ENCODE data around the gene IP6K3.

The IP6K3 gene

DNA sequence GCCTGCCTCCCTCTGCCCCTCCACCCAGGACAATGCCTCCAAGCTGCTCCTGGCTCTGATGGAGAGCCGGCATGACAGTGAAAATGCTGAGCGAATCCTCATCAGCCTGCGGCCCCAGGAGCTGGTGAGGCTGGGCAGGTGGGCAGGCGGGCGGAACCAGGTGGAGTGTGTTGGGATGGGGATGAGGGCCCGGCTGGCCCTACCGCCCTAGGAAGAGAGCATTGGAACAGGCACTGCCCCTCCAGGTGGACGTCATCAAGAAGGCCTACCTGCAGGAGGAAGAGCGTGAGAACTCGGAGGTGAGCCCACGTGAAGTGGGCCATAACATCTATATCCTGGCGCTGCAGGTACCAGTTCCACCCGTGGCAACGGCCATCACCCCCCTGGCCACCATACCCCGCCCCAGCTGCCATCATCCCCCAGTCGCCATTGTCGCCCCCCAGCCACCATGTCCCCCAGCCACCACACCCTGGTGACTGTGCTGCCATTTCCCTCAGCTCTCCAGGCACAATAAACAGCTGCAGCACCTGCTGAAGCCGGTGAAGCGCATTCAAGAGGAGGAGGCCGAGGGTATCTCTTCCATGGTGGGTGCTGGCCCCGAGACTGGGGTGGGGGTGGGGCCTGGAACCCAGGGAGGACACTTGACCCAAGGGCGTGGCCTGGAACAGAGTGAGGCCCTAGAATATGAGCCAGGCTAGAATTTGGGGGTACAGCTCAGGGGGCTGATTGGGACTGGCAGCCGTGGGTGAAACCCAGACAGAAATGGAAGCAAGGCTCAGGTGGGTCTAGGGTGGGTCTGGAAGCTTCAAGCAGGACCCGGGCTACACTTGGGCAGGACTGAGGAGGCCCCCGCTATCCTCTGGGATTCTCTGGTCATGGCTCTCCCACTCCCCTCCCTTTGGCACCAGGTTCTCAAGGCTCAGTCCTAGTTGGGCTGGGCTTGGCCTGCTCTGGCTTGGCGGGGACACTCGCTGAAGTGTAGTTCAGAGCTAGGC is 59.4 kb downstream of the IP6K3 start:
- Histone ChIP-seq H3K27me3 (ENCODE audit: control insufficient read depth in 5 of 5, insufficient read depth in 4 of 5, low read length in 5 of 5) (peaks cover 0 to 4% (median 3%) of the 10 kb centered on the region in 5 donors), H3K4me3 (ENCODE audit: low read depth in 1 of 5, low read length in 5 of 5) (no peak overlapping the region), H3K36me3 (ENCODE audit: control insufficient read depth in 5 of 5, insufficient read depth in 5 of 5, low read length in 5 of 5) (peaks cover 0 to 96% (median 60%) of the 10 kb centered on the region in 5 donors), H3K9me3 (ENCODE audit: control insufficient read depth in 5 of 5, low read length in 5 of 5) (no peaks in the 10 kb centered on the region), H3K9ac (ENCODE audit: low read length in 5 of 5) (no peak overlapping the region), H3K27ac (ENCODE audit: low read depth, low read length) (no peak overlapping the region), H3K4me1 (ENCODE audit: control insufficient read depth in 5 of 5, insufficient read depth in 5 of 5, low read length in 5 of 5) (no peaks in the 10 kb centered on the region)

DNA sequence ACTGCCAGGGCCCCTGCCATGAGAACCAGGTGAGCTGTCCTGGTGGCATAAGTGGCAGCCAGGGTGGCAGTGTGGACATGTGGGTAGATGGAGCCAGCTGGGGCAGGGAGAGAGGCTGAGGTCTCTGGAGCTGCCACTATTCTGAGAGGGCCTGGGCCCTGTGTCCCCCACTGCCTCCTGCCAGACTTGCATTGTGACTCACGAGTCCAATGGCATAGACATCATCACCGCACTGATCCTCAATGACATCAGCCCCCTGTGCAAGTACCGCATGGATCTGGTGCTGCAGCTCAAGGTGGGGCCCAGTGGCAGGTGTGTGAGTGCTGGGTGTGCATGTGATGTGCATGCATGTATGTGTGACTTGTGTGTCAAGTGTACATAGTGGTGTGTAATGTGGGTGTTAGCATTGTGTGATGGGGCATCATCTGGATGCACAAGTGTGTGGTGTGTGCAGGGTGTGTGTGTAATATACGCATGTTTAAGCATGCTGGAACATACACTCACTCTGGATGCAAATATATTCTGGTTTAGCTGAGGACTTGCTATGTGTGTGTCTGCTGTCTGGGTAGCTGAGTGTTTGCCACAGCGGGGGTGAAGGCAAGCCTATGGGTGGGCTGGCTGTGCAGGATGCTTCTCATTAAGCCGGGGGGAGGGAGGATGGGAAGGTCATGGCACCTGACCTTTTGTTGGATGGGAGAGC is 60.3 kb downstream of the IP6K3 start:
- Histone ChIP-seq H3K27me3 (ENCODE audit: control insufficient read depth in 5 of 5, insufficient read depth in 4 of 5, low read length in 5 of 5) (peaks cover 0 to 4% (median 3%) of the 10 kb centered on the region in 5 donors), H3K36me3 (ENCODE audit: control insufficient read depth in 5 of 5, insufficient read depth in 5 of 5, low read length in 5 of 5) (peaks cover 0 to 88% (median 63%) of the 10 kb centered on the region in 5 donors), H3K9me3 (ENCODE audit: control insufficient read depth in 5 of 5, low read length in 5 of 5) (no peaks in the 10 kb centered on the region), H3K4me3 (ENCODE audit: low read depth in 1 of 5, low read length in 5 of 5) (no peak overlapping the region), H3K27ac (ENCODE audit: low read depth, low read length) (no peak overlapping the region), H3K9ac (ENCODE audit: low read length in 5 of 5) (no peak overlapping the region), H3K4me1 (ENCODE audit: control insufficient read depth in 5 of 5, insufficient read depth in 5 of 5, low read length in 5 of 5) (no peaks in the 10 kb centered on the region)

DNA sequence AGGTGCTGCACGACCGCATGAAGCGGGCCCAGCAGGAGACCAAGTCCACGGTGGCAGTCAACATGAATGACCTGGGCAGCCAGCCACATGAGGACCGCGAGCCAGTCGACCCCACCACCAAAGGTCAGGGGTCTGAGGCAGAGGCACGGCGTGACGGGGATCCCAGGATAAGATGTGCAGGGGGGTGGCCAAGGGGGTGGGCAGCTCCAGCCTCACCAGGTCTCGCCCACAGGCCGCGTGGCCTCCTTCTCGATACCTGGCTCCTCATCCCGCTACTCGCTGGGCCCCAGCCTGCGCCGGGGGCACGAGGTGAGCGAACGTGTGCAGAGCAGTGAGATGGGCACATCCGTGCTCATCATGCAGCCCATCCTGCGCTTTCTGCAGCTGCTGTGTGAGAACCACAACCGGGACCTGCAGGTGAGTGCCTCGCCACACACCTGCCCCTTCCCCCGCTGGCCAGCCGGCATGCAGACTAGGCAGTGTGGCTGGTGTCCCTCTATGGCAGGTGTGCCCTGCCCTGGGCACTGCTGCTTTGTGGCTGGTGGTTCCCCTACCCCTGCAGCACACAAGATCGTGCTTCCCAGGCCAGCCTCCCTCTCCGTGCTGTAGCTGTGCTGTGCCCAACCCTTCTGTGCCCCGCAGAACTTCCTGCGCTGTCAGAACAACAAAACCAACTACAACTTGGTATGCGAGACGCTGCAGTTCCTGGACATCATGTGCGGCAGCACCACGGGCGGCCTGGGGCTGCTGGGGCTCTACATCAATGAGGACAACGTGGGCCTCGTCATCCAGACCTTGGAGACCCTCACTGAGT is 61.1 kb downstream of the IP6K3 start:
- Histone ChIP-seq H3K36me3 (ENCODE audit: control insufficient read depth in 5 of 5, insufficient read depth in 5 of 5, low read length in 5 of 5) (peaks cover 0 to 84% (median 62%) of the 10 kb centered on the region in 5 donors), H3K4me1 (ENCODE audit: control insufficient read depth in 5 of 5, insufficient read depth in 5 of 5, low read length in 5 of 5) (no peaks in the 10 kb centered on the region), H3K9ac (ENCODE audit: low read length in 5 of 5) (no peak overlapping the region), H3K4me3 (ENCODE audit: low read depth in 1 of 5, low read length in 5 of 5) (no peak overlapping the region), H3K27ac (ENCODE audit: low read depth, low read length) (no peak overlapping the region), H3K27me3 (ENCODE audit: control insufficient read depth in 5 of 5, insufficient read depth in 4 of 5, low read length in 5 of 5) (peaks cover 0 to 4% (median 3%) of the 10 kb centered on the region in 5 donors), H3K9me3 (ENCODE audit: control insufficient read depth in 5 of 5, low read length in 5 of 5) (no peaks in the 10 kb centered on the region)

DNA sequence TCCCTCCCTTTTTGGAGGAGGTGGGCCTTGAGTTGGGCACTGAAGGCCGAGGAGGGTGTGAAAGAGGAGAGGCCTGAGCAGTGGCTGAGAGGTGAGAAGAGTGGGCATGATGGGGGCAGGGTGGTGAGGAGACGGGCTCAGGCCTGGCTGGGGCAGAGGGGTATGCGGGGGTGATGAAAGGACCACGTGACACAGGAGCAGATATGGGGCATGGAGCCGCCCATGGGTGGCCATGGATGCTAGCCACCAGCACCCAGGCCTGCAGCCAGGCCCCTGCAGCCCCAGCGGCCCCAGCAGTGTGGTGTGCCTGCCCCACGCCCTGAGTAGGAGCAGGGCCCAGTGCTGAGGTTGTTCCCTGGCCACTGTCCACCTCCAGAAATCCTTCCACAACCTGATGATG is 61.7 kb downstream of the IP6K3 start:
- Histone ChIP-seq H3K36me3 (ENCODE audit: control insufficient read depth in 5 of 5, insufficient read depth in 5 of 5, low read length in 5 of 5) (peaks cover 0 to 86% (median 65%) of the 10 kb centered on the region in 5 donors), H3K27me3 (ENCODE audit: control insufficient read depth in 5 of 5, insufficient read depth in 4 of 5, low read length in 5 of 5) (peaks cover 0 to 4% (median 3%) of the 10 kb centered on the region in 5 donors), H3K27ac (ENCODE audit: low read depth, low read length) (no peak overlapping the region), H3K9me3 (ENCODE audit: control insufficient read depth in 5 of 5, low read length in 5 of 5) (no peaks in the 10 kb centered on the region), H3K9ac (ENCODE audit: low read length in 5 of 5) (no peak overlapping the region), H3K4me1 (ENCODE audit: control insufficient read depth in 5 of 5, insufficient read depth in 5 of 5, low read length in 5 of 5) (no peaks in the 10 kb centered on the region), H3K4me3 (ENCODE audit: low read depth in 1 of 5, low read length in 5 of 5) (no peak overlapping the region)

DNA sequence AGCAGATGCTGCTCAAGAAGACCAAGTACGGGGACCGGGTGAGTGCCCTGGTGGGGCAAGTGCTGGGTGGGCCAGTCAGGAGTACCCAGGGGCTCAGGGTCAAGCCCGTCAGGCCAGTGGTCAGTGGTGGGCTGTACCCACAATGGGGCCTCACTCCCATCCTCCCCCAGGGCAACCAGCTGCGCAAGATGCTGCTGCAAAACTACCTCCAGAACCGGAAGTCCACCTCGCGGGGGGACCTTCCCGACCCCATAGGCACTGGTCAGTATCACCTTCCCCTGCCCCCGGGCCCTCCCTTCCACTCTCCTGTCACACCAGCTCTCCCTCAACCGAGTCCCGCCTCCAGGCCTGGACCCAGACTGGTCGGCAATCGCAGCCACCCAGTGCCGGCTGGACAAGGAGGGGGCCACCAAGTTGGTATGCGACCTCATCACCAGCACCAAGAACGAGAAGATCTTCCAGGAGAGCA is 62.2 kb downstream of the IP6K3 start:
- peaks cover 0 to 4% (median 3%) of the 10 kb centered on the region in 5 donors for H3K27me3 ChIP-seq (ENCODE audit: control insufficient read depth in 5 of 5, insufficient read depth in 4 of 5, low read length in 5 of 5)
- no peak overlapping the region for H3K27ac ChIP-seq (ENCODE audit: low read depth, low read length)
- no peak overlapping the region for H3K9ac ChIP-seq (ENCODE audit: low read length in 5 of 5)
- H3K36me3 ChIP-seq (ENCODE audit: control insufficient read depth in 5 of 5, insufficient read depth in 5 of 5, low read length in 5 of 5) = peaks cover 0 to 86% (median 70%) of the 10 kb centered on the region in 5 donors
- no peaks in the 10 kb centered on the region for H3K4me1 ChIP-seq (ENCODE audit: control insufficient read depth in 5 of 5, insufficient read depth in 5 of 5, low read length in 5 of 5)
- H3K4me3 ChIP-seq (ENCODE audit: low read depth in 1 of 5, low read length in 5 of 5) = no peak overlapping the region
- H3K9me3 ChIP-seq (ENCODE audit: control insufficient read depth in 5 of 5, low read length in 5 of 5) = no peaks in the 10 kb centered on the region

DNA sequence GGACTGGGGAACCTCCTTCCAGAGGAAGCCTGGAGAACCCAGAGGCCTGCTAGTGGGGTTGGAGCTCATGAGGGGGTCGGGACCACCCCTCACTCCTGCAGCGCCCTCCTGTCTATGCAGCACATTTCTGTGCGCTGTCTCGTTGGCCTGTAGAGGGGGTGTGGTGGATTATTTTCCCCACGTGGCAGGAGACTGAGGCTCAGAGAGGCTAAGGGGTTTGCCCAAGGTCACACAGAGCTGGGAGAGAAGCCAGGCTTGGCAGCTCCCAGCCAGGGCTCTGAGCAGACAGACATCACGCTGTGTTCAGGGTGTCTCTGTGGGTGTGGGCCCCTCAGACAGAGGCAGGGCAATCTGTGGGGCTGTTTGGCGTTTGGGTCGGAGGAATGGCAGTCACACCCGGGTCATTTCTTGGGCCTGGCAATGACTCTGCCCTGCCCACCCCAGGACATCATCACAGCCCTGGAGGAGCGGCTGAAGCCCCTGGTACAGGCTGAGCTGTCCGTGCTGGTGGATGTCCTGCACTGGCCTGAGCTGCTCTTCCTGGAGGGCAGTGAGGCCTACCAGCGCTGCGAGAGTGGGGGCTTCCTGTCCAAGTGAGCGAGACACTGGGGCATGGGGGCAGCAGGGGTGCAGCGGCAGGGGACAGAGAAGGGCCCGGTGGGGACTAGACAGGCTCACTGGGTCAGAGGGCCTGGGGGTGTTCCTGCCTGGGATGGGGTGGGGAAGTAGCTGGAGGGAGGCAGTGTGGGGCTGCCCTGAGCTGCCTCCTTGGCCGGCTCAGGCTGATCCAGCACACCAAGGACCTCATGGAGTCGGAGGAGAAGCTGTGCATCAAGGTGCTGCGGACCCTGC is 62.9 kb downstream of the IP6K3 start:
- H3K9ac ChIP-seq (ENCODE audit: low read length in 5 of 5) = no peak overlapping the region
- H3K4me1 ChIP-seq (ENCODE audit: control insufficient read depth in 5 of 5, insufficient read depth in 5 of 5, low read length in 5 of 5) = no peaks in the 10 kb centered on the region
- no peaks in the 10 kb centered on the region for H3K9me3 ChIP-seq (ENCODE audit: control insufficient read depth in 5 of 5, low read length in 5 of 5)
- H3K27me3 ChIP-seq (ENCODE audit: control insufficient read depth in 5 of 5, insufficient read depth in 4 of 5, low read length in 5 of 5) = peaks cover 0 to 3% (median 0%) of the 10 kb centered on the region in 5 donors
- peaks cover 0 to 84% (median 67%) of the 10 kb centered on the region in 5 donors for H3K36me3 ChIP-seq (ENCODE audit: control insufficient read depth in 5 of 5, insufficient read depth in 5 of 5, low read length in 5 of 5)
- H3K27ac ChIP-seq (ENCODE audit: low read depth, low read length) = no peak overlapping the region
- no peak overlapping the region for H3K4me3 ChIP-seq (ENCODE audit: low read depth in 1 of 5, low read length in 5 of 5)

DNA sequence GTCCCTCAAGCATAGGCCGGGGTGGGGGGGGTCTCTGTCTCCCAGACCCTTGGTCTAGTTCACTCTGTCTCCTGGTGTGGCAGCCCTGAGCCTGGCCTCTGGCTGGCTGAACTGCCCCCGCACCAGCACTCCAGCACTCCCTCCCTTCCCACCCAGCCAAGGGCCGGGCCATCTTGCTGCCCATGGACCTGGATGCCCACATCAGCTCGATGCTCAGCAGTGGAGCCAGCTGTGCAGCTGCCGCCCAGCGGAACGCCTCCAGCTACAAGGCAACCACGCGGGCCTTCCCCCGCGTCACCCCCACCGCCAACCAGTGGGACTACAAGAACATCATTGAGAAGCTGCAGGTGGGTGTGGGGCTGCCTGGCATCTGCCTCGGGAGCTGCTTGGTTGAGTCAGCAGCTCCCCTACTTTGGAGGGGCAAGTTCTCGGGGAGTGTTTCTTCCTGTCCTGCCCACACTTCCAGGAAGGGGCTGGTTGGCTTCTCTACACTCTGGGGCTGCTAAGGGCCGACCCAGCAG is 63.6 kb downstream of the IP6K3 start:
- Histone ChIP-seq H3K9me3 (ENCODE audit: control insufficient read depth in 5 of 5, low read length in 5 of 5) (no peaks in the 10 kb centered on the region), H3K36me3 (ENCODE audit: control insufficient read depth in 5 of 5, insufficient read depth in 5 of 5, low read length in 5 of 5) (peaks cover 0 to 84% (median 67%) of the 10 kb centered on the region in 5 donors), H3K27ac (ENCODE audit: low read depth, low read length) (no peak overlapping the region), H3K4me3 (ENCODE audit: low read depth in 1 of 5, low read length in 5 of 5) (no peak overlapping the region), H3K9ac (ENCODE audit: low read length in 5 of 5) (no peak overlapping the region), H3K4me1 (ENCODE audit: control insufficient read depth in 5 of 5, insufficient read depth in 5 of 5, low read length in 5 of 5) (no peaks in the 10 kb centered on the region), H3K27me3 (ENCODE audit: control insufficient read depth in 5 of 5, insufficient read depth in 4 of 5, low read length in 5 of 5) (peaks cover 0 to 3% (median 0%) of the 10 kb centered on the region in 5 donors)

DNA sequence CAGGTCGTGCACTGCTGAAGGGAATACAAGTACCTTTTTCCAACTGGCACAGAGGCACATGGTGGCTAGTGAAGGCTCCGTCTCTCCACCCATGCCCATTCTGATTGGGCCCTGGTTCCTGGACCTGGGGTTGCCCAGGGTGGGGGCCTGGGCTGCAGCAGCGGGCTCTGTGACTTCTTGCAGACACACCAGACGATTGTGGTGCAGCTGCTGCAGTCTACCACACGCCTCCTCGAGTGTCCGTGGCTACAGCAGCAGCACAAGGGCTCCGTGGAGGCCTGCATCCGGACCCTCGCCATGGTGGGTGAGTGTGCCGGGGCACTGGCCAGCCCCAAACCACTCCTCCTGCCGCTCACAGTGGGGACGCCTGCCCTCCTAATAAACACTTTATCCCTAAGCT is 64.4 kb downstream of the IP6K3 start:
- Histone ChIP-seq H3K36me3 (ENCODE audit: control insufficient read depth in 5 of 5, insufficient read depth in 5 of 5, low read length in 5 of 5) (peaks cover 0 to 84% (median 67%) of the 10 kb centered on the region in 5 donors), H3K4me1 (ENCODE audit: control insufficient read depth in 5 of 5, insufficient read depth in 5 of 5, low read length in 5 of 5) (no peaks in the 10 kb centered on the region), H3K27me3 (ENCODE audit: control insufficient read depth in 5 of 5, insufficient read depth in 4 of 5, low read length in 5 of 5) (peaks cover 0 to 3% (median 0%) of the 10 kb centered on the region in 5 donors), H3K27ac (ENCODE audit: low read depth, low read length) (no peak overlapping the region), H3K4me3 (ENCODE audit: low read depth in 1 of 5, low read length in 5 of 5) (no peak overlapping the region), H3K9me3 (ENCODE audit: control insufficient read depth in 5 of 5, low read length in 5 of 5) (no peaks in the 10 kb centered on the region), H3K9ac (ENCODE audit: low read length in 5 of 5) (no peak overlapping the region)

DNA sequence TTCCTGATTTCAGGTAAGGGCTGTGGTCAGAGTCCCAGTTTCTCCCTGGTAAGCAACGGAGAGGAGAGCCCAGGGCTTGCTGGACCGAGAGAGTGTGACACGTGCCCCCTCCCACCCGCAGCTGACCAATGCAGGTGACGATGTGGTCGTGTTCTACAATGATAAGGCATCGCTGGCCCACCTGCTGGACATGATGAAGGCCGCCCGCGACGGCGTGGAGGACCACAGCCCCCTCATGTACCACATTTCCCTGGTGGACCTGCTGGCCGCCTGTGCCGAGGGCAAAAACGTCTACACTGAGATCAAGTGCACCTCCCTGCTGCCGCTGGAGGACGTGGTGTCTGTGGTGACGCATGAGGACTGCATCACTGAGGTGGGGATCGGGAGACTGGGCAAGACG is 66.9 kb downstream of the IP6K3 start:
- Histone ChIP-seq H3K27me3 (ENCODE audit: control insufficient read depth in 5 of 5, insufficient read depth in 4 of 5, low read length in 5 of 5) (peaks cover 0 to 3% (median 0%) of the 10 kb centered on the region in 5 donors), H3K9ac (ENCODE audit: low read length in 5 of 5) (no peak overlapping the region), H3K9me3 (ENCODE audit: control insufficient read depth in 5 of 5, low read length in 5 of 5) (no peaks in the 10 kb centered on the region), H3K27ac (ENCODE audit: low read depth, low read length) (no peak overlapping the region), H3K4me3 (ENCODE audit: low read depth in 1 of 5, low read length in 5 of 5) (no peak overlapping the region), H3K4me1 (ENCODE audit: control insufficient read depth in 5 of 5, insufficient read depth in 5 of 5, low read length in 5 of 5) (peaks cover 0 to 7% (median 5%) of the 10 kb centered on the region in 5 donors), H3K36me3 (ENCODE audit: control insufficient read depth in 5 of 5, insufficient read depth in 5 of 5, low read length in 5 of 5) (peaks cover 0 to 80% (median 68%) of the 10 kb centered on the region in 5 donors)

Measured in subcutaneous abdominal adipose tissue (tissue), 5 donors.